Cortex of kidney (tissue), 1 donor: ENCODE results near the gene NUP93.
"Not testable (repeated sequence)": the region's sequence is repeated elsewhere in the genome, so short reads cannot be mapped to it uniquely, and the experiment has no call there.

ENCODE experiments used
- DNase-seq: peaks from one replicate; lab custom pipeline; 2025; lab: John Stamatoyannopoulos, UW

The NUP93 gene

GRCh38 chr16:56709443-56710040 lies 20.4 kb upstream of the NUP93 start:
- no peak for DNase-seq

- no peak for DNase-seq
Measured at GRCh38 chr16:56710181-56710737, 19.7 kb upstream of the NUP93 start.

GRCh38 chr16:56711862-56712261 lies 18.1 kb upstream of the NUP93 start:
- no peak for DNase-seq

GRCh38 chr16:56713794-56714193 lies 16.1 kb upstream of the NUP93 start:
- no peak for DNase-seq

GRCh38 chr16:56715126-56715525 lies 14.8 kb upstream of the NUP93 start:
- DNase-seq: no peak

- no peak for DNase-seq
Measured at GRCh38 chr16:56716761-56717160, 13.2 kb upstream of the NUP93 start.

GRCh38 chr16:56717532-56717931 lies 12.4 kb upstream of the NUP93 start:
- DNase-seq: not testable (repeated sequence)

- DNase-seq: no peak
Measured at GRCh38 chr16:56722200-56722842, 7.6 kb upstream of the NUP93 start.

- DNase-seq: no peak
Measured at GRCh38 chr16:56724191-56724590, 5.7 kb upstream of the NUP93 start.

GRCh38 chr16:56726283-56726682 lies 3.6 kb upstream of the NUP93 start:
- no peak for DNase-seq

- no peak for DNase-seq
Measured at GRCh38 chr16:56726926-56727325, 3.0 kb upstream of the NUP93 start.

- no peak for DNase-seq
Measured at GRCh38 chr16:56728027-56728426, 1.9 kb upstream of the NUP93 start.

- no peak for DNase-seq
Measured at GRCh38 chr16:56728980-56729734, 772 bp upstream of the NUP93 start.

GRCh38 chr16:56732366-56732765 lies 2.4 kb downstream of the NUP93 start:
- DNase-seq: no peak

- no peak for DNase-seq
Measured at GRCh38 chr16:56732832-56733231, 2.9 kb downstream of the NUP93 start.

- DNase-seq: no peak
Measured at GRCh38 chr16:56734429-56734828, 4.5 kb downstream of the NUP93 start.

GRCh38 chr16:56736476-56736875 lies 6.5 kb downstream of the NUP93 start:
- DNase-seq: no peak

GRCh38 chr16:56737539-56737938 lies 7.6 kb downstream of the NUP93 start:
- DNase-seq: no peak

GRCh38 chr16:56738221-56738620 lies 8.3 kb downstream of the NUP93 start:
- DNase-seq: no peak

GRCh38 chr16:56739378-56739777 lies 9.4 kb downstream of the NUP93 start:
- DNase-seq: not testable (repeated sequence)

- DNase-seq: no peak
Measured at GRCh38 chr16:56741399-56741798, 11.5 kb downstream of the NUP93 start.

GRCh38 chr16:56742030-56742984 lies 12.4 kb downstream of the NUP93 start:
- no peak for DNase-seq
